Activated naive CD8-positive, alpha-beta T cell treated with anti-CD3 and anti-CD28 coated beads, Interleukin-2, amount 50 U/mL, for 16 hours (primary cell): ENCODE data around the gene YDJC.

ENCODE experiments used
- DNase-seq: peaks from one replicate; pipeline ENCODE4 v3.0.0-alpha.2; 2020; ENCODE audit warnings: low read depth, low spot score

YDJC gene

GRCh38 chr22:21579474-21579851 lies 50.4 kb downstream of the YDJC start:
- DNase-seq, result no peak
